Fibroblast of lung (primary cell): ENCODE results near the gene MARVELD3. TPM values are rescaled to one million over a fixed set of nuclear protein-coding genes. Genes with fewer than 3 reads are reported as not detected.

Experiments
- DNase-seq, 2 donors: peaks; one replicate each; pipeline versions ENCODE4 v3.0.0 to v3.0.0-alpha.2; 2010; ENCODE audit warnings: low read depth in 2 of 2
- H2AFZ ChIP-seq: 2 replicates; pipeline ENCODE4 v1.5.1; 2012; ENCODE audit warnings: low read length, control low read depth, inconsistent platforms
- H3K27ac ChIP-seq: 2 replicates; pipeline ENCODE4 v1.5.1; 2011; ENCODE audit warnings: low read length, control low read depth; ENCODE audit not compliant: insufficient read depth
- H3K27me3 ChIP-seq: 2 replicates; pipeline ENCODE4 v1.5.1; 2011; ENCODE audit warnings: mild to moderate bottlenecking, low read length; ENCODE audit not compliant: control insufficient read depth, insufficient read depth
- H3K36me3 ChIP-seq: 2 replicates; pipeline ENCODE4 v1.5.1; 2011; ENCODE audit warnings: low read length; ENCODE audit not compliant: control insufficient read depth, insufficient read depth
- H3K4me1 ChIP-seq: 2 replicates; pipeline ENCODE4 v1.5.1; 2011; ENCODE audit warnings: low read length; ENCODE audit not compliant: control insufficient read depth, insufficient read depth; ENCODE audit errors: extremely low read depth
- H3K4me2 ChIP-seq: 2 replicates; pipeline ENCODE4 v1.5.1; 2011; ENCODE audit warnings: low read length, control low read depth; ENCODE audit not compliant: insufficient read depth; ENCODE audit errors: extremely low read depth
- H3K4me3 ChIP-seq, 4 experiments: fragments of 200-600 bp in 1 of 4; sonication (generic) in 1 of 4; replicated peaks in 1 of 4; 2 replicates each; pipeline ENCODE4 v1.5.1; 2011 to 2016; ENCODE audit warnings: low read length in 4 of 4, low read depth in 3 of 4, mild to moderate bottlenecking in 3 of 4, control low read depth in 2 of 4, inconsistent platforms in 1 of 4, mixed read lengths in 1 of 4; ENCODE audit not compliant: insufficient read depth in 1 of 4; ENCODE audit errors: control extremely low read depth in 1 of 4
- H3K79me2 ChIP-seq: 2 replicates; pipeline ENCODE4 v1.5.1; 2012; ENCODE audit warnings: mild to moderate bottlenecking, low read length, inconsistent platforms; ENCODE audit not compliant: control insufficient read depth, insufficient read depth
- H3K9ac ChIP-seq: 2 replicates; pipeline ENCODE4 v1.5.1; 2011; ENCODE audit warnings: mild to moderate bottlenecking, low read length, control low read depth; ENCODE audit not compliant: insufficient read depth
- H3K9me3 ChIP-seq: 2 replicates; pipeline ENCODE4 v1.5.1; 2012; ENCODE audit warnings: low read depth, low read length; ENCODE audit not compliant: control insufficient read depth, insufficient read depth
- H4K20me1 ChIP-seq: 2 replicates; pipeline ENCODE4 v1.5.1; 2011; ENCODE audit warnings: low read length; ENCODE audit not compliant: control insufficient read depth, insufficient read depth; ENCODE audit errors: extremely low read depth
- CTCF ChIP-seq, 2 donors: IDR thresholded peaks in 1 of 2; conservative IDR thresholded peaks in 1 of 2; 1 replicate in 1 of 2; 2 replicates in 1 of 2; pipeline ENCODE4 v1.5.1; 2011 to 2012; ENCODE audit warnings: low read length in 2 of 2, control low read depth in 1 of 2, inconsistent platforms in 1 of 2, low read depth in 1 of 2, mild to moderate bottlenecking in 1 of 2
- EZH2 ChIP-seq: IDR thresholded peaks from 2 replicates; pipeline ENCODE4 v1.5.1; 2012; ENCODE audit warnings: low read length, control low read depth, mild to moderate bottlenecking; ENCODE audit errors: missing control alignments
- polyA plus RNA-seq, 2 donors: library from polyadenylated mRNA; depleted of rRNA in 1 of 2; stranded (reverse) in 1 of 2; unstranded in 1 of 2; fragments of >200 nt; gene quantifications; 2 replicates each; pipeline ENCODE4 v1.2.1, GENCODE V29; 2011 to 2012; ENCODE audit warnings: missing spikeins in 1 of 2
- total RNA-seq: library from RNA; depleted of rRNA; stranded (reverse); fragments of >200 nt; gene quantifications from 2 replicates; pipeline ENCODE4 v1.2.1, GENCODE V29; 2014

Gene MARVELD3
- total and polyA plus RNA-seq, 2 donors (not counting 1 experiment from before 2014, with no cell fraction given) = not detected

GRCh38 chr16:71628810-71629209, 2.8 kb downstream of the MARVELD3 start:
- TF ChIP-seq EZH2 (no peak), CTCF (conservative IDR thresholded peaks at IDR 0.05 in 1 of 2, IDR thresholded peaks at IDR 0.05 in 1 of 2; ENCODE audit: low read depth in 1 of 2, low read length in 2 of 2) (no peak)
- Histone ChIP-seq H3K4me1 (no peaks in the 10 kb centered on the region), H3K4me3 (no peak overlapping the region), H3K4me2 (no peak overlapping the region), H3K36me3 (no peaks in the 10 kb centered on the region), H4K20me1 (no peaks in the 10 kb centered on the region), H3K27ac (no peak overlapping the region), H3K79me2 (no peaks in the 10 kb centered on the region), H3K9me3 (no peaks in the 10 kb centered on the region), H2AFZ (no peak overlapping the region), H3K27me3 (peaks cover 20% of the 10 kb centered on the region), H3K9ac (no peak overlapping the region)
- peak; percentile 16 to 35 for DNase-seq

GRCh38 chr16:71629278-71630016, 3.5 kb downstream of the MARVELD3 start:
- Histone ChIP-seq H3K9me3 (no peaks in the 10 kb centered on the region), H3K4me3 (no peak overlapping the region)

GRCh38 chr16:71630808-71631207, 4.8 kb downstream of the MARVELD3 start:
- no peak overlapping the region for H2AFZ ChIP-seq
- H3K27me3 ChIP-seq = peaks cover 16% of the 10 kb centered on the region

More at GRCh38 chr16:71629278-71630016, 3.5 kb downstream of the MARVELD3 start:
- no peak overlapping the region for H2AFZ ChIP-seq
- no peak overlapping the region for H3K4me2 ChIP-seq
- no peaks in the 10 kb centered on the region for H3K79me2 ChIP-seq
- no peak overlapping the region for H3K9ac ChIP-seq
- peaks cover 17% of the 10 kb centered on the region for H3K27me3 ChIP-seq
- H3K36me3 ChIP-seq = no peaks in the 10 kb centered on the region
- no peaks in the 10 kb centered on the region for H3K4me1 ChIP-seq
- TF ChIP-seq CTCF (conservative IDR thresholded peaks at IDR 0.05 in 1 of 2, IDR thresholded peaks at IDR 0.05 in 1 of 2; ENCODE audit: low read depth in 1 of 2, low read length in 2 of 2) (no peak), EZH2 (no peak)
- no peaks in the 10 kb centered on the region for H4K20me1 ChIP-seq
- DNase-seq = no peak
- no peak overlapping the region for H3K27ac ChIP-seq

More at GRCh38 chr16:71630808-71631207, 4.8 kb downstream of the MARVELD3 start:
- no peaks in the 10 kb centered on the region for H3K79me2 ChIP-seq
- no peak for TF ChIP-seq EZH2
- no peak for TF ChIP-seq CTCF (conservative IDR thresholded peaks at IDR 0.05 in 1 of 2, IDR thresholded peaks at IDR 0.05 in 1 of 2; ENCODE audit: low read depth in 1 of 2, low read length in 2 of 2)
- H3K4me1 ChIP-seq = no peaks in the 10 kb centered on the region
- no peak overlapping the region for H3K4me3 ChIP-seq
- DNase-seq = no peak
- no peak overlapping the region for H3K27ac ChIP-seq
- no peaks in the 10 kb centered on the region for H3K9me3 ChIP-seq
- no peak overlapping the region for H3K4me2 ChIP-seq
- no peaks in the 10 kb centered on the region for H3K36me3 ChIP-seq
- H3K9ac ChIP-seq = no peak overlapping the region
- H4K20me1 ChIP-seq = no peaks in the 10 kb centered on the region
